Thoracic aorta (tissue), 2 donors: ENCODE data around the gene ANKRD40. TPM values are rescaled to one million over a fixed set of nuclear protein-coding genes. Genes with fewer than 3 reads are reported as not detected.

Experiments used
- ATAC-seq: fragments of 150-250 bp; one replicate; pipeline ENCODE4 v1.8.0; 2017; ENCODE audit warnings: low read depth; ENCODE audit not compliant: insufficient number of reproducible peaks, low FRiP score
- DNase-seq: peaks from one replicate; pipeline ENCODE4 v3.0.0-alpha.2; 2020; ENCODE audit warnings: low spot score
- H3K27ac ChIP-seq, 2 donors: fragments of 200-600 bp; sonication (generic); 1 replicate in 1 of 2; 2 replicates in 1 of 2; pipeline ENCODE4 v1.5.1; 2016; ENCODE audit warnings: mild to moderate bottlenecking in 2 of 2, moderate library complexity in 2 of 2
- H3K27me3 ChIP-seq: fragments of 200-600 bp; sonication (generic); replicated peaks from 2 replicates; pipeline ENCODE4 v1.6.0; 2016; ENCODE audit warnings: mild to moderate bottlenecking; ENCODE audit not compliant: insufficient read depth
- H3K36me3 ChIP-seq: fragments of 200-600 bp; sonication (generic); one replicate; pipeline ENCODE4 v1.5.1; 2016
- H3K4me1 ChIP-seq, 2 donors: fragments of 200-600 bp; sonication (generic); 1 replicate in 1 of 2; 2 replicates in 1 of 2; pipeline versions ENCODE4 v1.5.1 to v1.6.0; 2016; ENCODE audit warnings: low read depth in 2 of 2, mild to moderate bottlenecking in 1 of 2; ENCODE audit not compliant: control insufficient read depth in 1 of 2
- H3K4me3 ChIP-seq: fragments of 200-600 bp; sonication (generic); 2 replicates; pipeline ENCODE4 v1.5.1; 2016; ENCODE audit warnings: mild to moderate bottlenecking
- H3K9me3 ChIP-seq: fragments of 200-600 bp; sonication (generic); 2 replicates; pipeline ENCODE4 v1.5.1; 2016
- total RNA-seq, 2 donors: library from RNA; depleted of rRNA; stranded (reverse); fragments of >200 nt; gene quantifications; one replicate each; pipeline versions ENCODE4 v1.1.0 to v1.2.3, GENCODE V29; 2016
- TF ChIP-seq, protein P1 (sequence below): fragments of 200-600 bp; sonication (generic); IDR thresholded peaks from one replicate; pipeline ENCODE4 v1.5.1; 2019; ENCODE audit warnings: antibody characterized with exemption

ANKRD40 gene
- total RNA-seq, 2 donors from 2014 or later: 38.6 to 61.9 TPM

- no peak for ATAC-seq
- TF ChIP-seq, protein P1, sequence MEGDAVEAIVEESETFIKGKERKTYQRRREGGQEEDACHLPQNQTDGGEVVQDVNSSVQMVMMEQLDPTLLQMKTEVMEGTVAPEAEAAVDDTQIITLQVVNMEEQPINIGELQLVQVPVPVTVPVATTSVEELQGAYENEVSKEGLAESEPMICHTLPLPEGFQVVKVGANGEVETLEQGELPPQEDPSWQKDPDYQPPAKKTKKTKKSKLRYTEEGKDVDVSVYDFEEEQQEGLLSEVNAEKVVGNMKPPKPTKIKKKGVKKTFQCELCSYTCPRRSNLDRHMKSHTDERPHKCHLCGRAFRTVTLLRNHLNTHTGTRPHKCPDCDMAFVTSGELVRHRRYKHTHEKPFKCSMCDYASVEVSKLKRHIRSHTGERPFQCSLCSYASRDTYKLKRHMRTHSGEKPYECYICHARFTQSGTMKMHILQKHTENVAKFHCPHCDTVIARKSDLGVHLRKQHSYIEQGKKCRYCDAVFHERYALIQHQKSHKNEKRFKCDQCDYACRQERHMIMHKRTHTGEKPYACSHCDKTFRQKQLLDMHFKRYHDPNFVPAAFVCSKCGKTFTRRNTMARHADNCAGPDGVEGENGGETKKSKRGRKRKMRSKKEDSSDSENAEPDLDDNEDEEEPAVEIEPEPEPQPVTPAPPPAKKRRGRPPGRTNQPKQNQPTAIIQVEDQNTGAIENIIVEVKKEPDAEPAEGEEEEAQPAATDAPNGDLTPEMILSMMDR: no peak
- no peaks in the 10 kb centered on the region for H3K36me3 ChIP-seq
Measured at GRCh38 chr17:50649042-50649908, 58.4 kb downstream of the ANKRD40 start.

DNA sequence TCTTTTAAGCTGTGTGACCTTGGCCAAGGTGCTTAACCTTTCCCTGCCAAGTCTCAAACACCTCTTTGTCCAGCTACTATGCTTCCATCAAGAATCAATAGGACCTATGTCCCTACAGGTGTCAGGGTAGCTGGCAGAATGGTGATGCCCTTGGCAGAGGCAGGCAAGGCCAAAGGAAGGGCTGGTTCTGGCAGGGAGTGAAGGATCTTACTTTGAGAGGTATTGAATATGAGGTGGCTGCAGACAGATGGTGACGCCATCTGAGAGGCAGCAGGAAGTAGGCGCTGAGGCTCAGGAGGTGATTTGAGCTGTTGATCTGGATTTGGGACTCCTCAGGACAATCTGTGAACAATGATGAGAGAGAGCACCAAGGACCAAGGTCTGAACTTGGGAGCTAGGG lies 60.5 kb downstream of the ANKRD40 start:
- Histone ChIP-seq H3K4me3 (no peak overlapping the region), H3K27me3 (no peaks in the 10 kb centered on the region), H3K4me1 (peaks cover 0 to 6% of the 10 kb centered on the region in 2 donors), H3K36me3 (no peaks in the 10 kb centered on the region), H3K9me3 (no peaks in the 10 kb centered on the region), H3K27ac (no peak overlapping the region)
- DNase-seq (no peak), ATAC-seq (no peak)
- TF ChIP-seq, protein P1: no peak

More at GRCh38 chr17:50649042-50649908, 58.4 kb downstream of the ANKRD40 start:
- no peaks in the 10 kb centered on the region for H3K4me1 ChIP-seq
- no peaks in the 10 kb centered on the region for H3K9me3 ChIP-seq
- DNase-seq: no peak
- no peaks in the 10 kb centered on the region for H3K27me3 ChIP-seq
- H3K27ac ChIP-seq: no peak overlapping the region
- no peak overlapping the region for H3K4me3 ChIP-seq

DNA sequence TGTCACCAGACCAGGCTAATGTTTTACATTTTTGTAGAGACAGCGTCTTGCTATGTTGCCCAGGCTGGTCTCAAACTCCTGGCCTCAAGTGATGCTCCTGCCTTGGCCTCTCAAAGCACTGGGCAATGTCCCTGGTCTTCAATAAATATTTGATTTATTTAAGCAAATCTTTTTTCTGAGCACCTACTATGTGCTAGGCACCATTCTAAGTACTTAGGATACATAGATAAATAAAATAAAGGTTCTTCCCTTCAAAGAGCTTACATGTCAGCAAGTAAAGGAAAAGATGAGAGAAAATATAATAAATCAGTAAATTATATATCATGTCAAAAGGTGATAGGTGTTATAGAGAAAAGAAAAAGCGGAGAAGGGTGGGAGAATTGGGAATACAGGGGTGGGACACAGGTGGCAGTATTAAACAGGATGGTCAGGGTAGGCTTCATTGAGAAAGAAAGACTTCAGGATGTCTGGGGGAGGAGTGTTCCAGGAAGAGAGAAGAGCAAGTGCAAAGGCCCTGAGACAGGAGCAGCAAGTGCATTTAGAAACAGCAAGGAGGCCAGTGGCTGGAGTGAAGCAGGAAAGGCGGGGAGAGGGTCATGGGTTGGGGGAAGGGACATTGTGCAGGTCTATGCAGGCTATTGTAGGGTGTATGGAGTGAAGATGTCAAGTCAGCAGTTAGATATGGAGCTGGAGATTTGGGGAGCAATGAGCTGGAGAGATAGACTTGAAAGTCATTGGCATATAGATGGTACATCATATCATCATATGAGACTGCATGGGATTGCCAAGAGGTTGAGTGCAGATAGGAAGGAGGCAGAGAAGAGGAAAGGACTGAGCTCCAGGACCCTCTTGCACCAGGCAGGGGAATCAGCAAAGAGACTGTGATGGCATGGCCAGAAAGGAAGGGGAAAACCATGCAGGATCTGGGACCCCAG lies 61.7 kb downstream of the ANKRD40 start:
- no peak overlapping the region for H3K4me3 ChIP-seq
- H3K9me3 ChIP-seq: no peaks in the 10 kb centered on the region
- H3K4me1 ChIP-seq: peaks cover 10 to 17% of the 10 kb centered on the region in 2 donors
- ATAC-seq: no peak
- H3K36me3 ChIP-seq: no peaks in the 10 kb centered on the region
- H3K27me3 ChIP-seq: no peaks in the 10 kb centered on the region
- H3K27ac ChIP-seq: no peak overlapping the region
- no peak for DNase-seq
- TF ChIP-seq, protein P1: no peak

Other genes starting within 250 kb of the ANKRD40 start
- gene CHAD, start 239.0 kb downstream of the ANKRD40 start, total RNA-seq: not detected
- gene RSAD1, start 229.1 kb downstream of the ANKRD40 start, total RNA-seq: 10 to 100 TPM; 21.4 to 35.3 TPM
- under 1 TPM; 0.56 to 0.68 TPM for gene MYCBPAP, start 199.5 kb downstream of the ANKRD40 start, total RNA-seq
- gene EPN3, start 175.2 kb downstream of the ANKRD40 start, total RNA-seq: 1 to 10 TPM in 1 of 2 donors, not detected in 1; 1.4 TPM
- gene SPATA20, start 160.7 kb downstream of the ANKRD40 start, total RNA-seq: 100 to 1,000 TPM in 1 of 2 donors, 10 to 100 TPM in 1; 82.8 to 118 TPM
- 1 to 10 TPM in 1 of 2 donors, under 1 TPM in 1; 0.27 to 2.3 TPM for gene CACNA1G, start 147.2 kb downstream of the ANKRD40 start, total RNA-seq
- 100 to 1,000 TPM in 1 of 2 donors, 10 to 100 TPM in 1; 72.7 to 143 TPM for gene ABCC3, start 73.0 kb downstream of the ANKRD40 start, total RNA-seq
- 100 to 1,000 TPM in 1 of 2 donors, 10 to 100 TPM in 1; 60.8 to 136 TPM for gene LUC7L3, start 11.7 kb upstream of the ANKRD40 start, total RNA-seq
- not detected for gene ANKRD40CL, start 59.6 kb upstream of the ANKRD40 start, total RNA-seq
- gene WFIKKN2, start 127.7 kb upstream of the ANKRD40 start, total RNA-seq: under 1 TPM in 1 of 2 donors, not detected in 1; 0.14 TPM
- 10 to 100 TPM; 19.8 to 24.3 TPM for gene TOB1, start 158.4 kb upstream of the ANKRD40 start, total RNA-seq